Keratinocyte (primary cell): ENCODE measurements around the gene MRPL49.

Source experiments
- CTCF ChIP-seq, 3 experiments: IDR thresholded peaks in 1 of 3; conservative IDR thresholded peaks in 1 of 3; optimal IDR thresholded peaks in 1 of 3; 2 replicates in 2 of 3; 3 replicates in 1 of 3; pipeline versions ENCODE3 to v1.5.1; 2011; ENCODE audit warnings: low read length in 3 of 3, mild to moderate bottlenecking in 3 of 3, moderate library complexity in 2 of 3, control low read depth in 1 of 3, inconsistent platforms in 1 of 3; ENCODE audit not compliant: insufficient read depth in 2 of 3; ENCODE audit errors: extremely low read depth in 1 of 3
- EZH2 ChIP-seq: IDR thresholded peaks from one replicate; pipeline ENCODE4 v1.6.1; 2012; ENCODE audit warnings: inconsistent platforms, mild to moderate bottlenecking, low read length, moderate library complexity

- TF ChIP-seq CTCF (optimal IDR thresholded peaks at IDR 0.05 in 1 of 3, IDR thresholded peaks at IDR 0.05 in 1 of 3, conservative IDR thresholded peaks at IDR 0.05 in 1 of 3; ENCODE audit: extremely low read depth in 1 of 3, insufficient read depth in 2 of 3, low read length in 3 of 3) (no peak), EZH2 (no peak)
Measured at GRCh38 chr11:65169164-65169641, 47.1 kb downstream of the MRPL49 start.
